Smooth muscle cell (in vitro differentiated cells): ENCODE data around the gene RND2. TPM values are rescaled to one million over a fixed set of nuclear protein-coding genes. Genes with fewer than 3 reads are reported as not detected.

ENCODE experiments used
- DNase-seq: peaks from one replicate; lab custom pipeline; 2025; ENCODE audit not compliant: unreplicated experiment; lab: John Stamatoyannopoulos, UW
- H2AFZ ChIP-seq: fragments of 200-600 bp; sonication (generic); 2 replicates; pipeline ENCODE4 v1.6.0; 2016; ENCODE audit warnings: antibody characterized with exemption, low read depth, mild to moderate bottlenecking
- H3F3A ChIP-seq: fragments of 200-600 bp; sonication (generic); 2 replicates; pipeline ENCODE4 v1.6.0; 2017; ENCODE audit warnings: antibody characterized with exemption, low read depth
- H3K27ac ChIP-seq: fragments of 200-600 bp; sonication (generic); 2 replicates; pipeline ENCODE4 v1.5.1; 2016; ENCODE audit warnings: low read depth, mild to moderate bottlenecking
- H3K27me3 ChIP-seq: fragments of 200-600 bp; sonication (generic); 2 replicates; pipeline ENCODE4 v1.6.1; 2016; ENCODE audit warnings: low read depth, mild to moderate bottlenecking
- H3K36me3 ChIP-seq: fragments of 200-600 bp; sonication (generic); 2 replicates; pipeline ENCODE4 v1.5.1; 2016; ENCODE audit warnings: low read depth
- H3K4me1 ChIP-seq: fragments of 200-600 bp; sonication (generic); 2 replicates; pipeline ENCODE4 v1.5.1; 2016; ENCODE audit warnings: low read depth
- H3K4me2 ChIP-seq: fragments of 200-600 bp; sonication (generic); 2 replicates; pipeline ENCODE4 v1.6.0; 2016; ENCODE audit warnings: mild to moderate bottlenecking
- H3K4me3 ChIP-seq: fragments of 200-600 bp; sonication (generic); 2 replicates; pipeline ENCODE4 v1.5.1; 2016; ENCODE audit warnings: mild to moderate bottlenecking
- H3K79me2 ChIP-seq: fragments of 200-600 bp; sonication (generic); 2 replicates; pipeline ENCODE4 v1.6.0; 2016; ENCODE audit warnings: low read depth, mild to moderate bottlenecking
- H3K9ac ChIP-seq: fragments of 200-600 bp; sonication (generic); 2 replicates; pipeline ENCODE4 v1.6.0; 2016; ENCODE audit warnings: low read depth
- H3K9me3 ChIP-seq: fragments of 200-600 bp; sonication (generic); replicated peaks from 2 replicates; pipeline ENCODE4 v1.5.1; 2016; ENCODE audit warnings: low read depth
- H4K20me1 ChIP-seq: fragments of 200-600 bp; sonication (generic); 2 replicates; pipeline ENCODE4 v1.6.0; 2016; ENCODE audit warnings: low read depth
- CTCF ChIP-seq: fragments of 200-600 bp; sonication (generic); IDR thresholded peaks from 2 replicates; pipeline ENCODE4 v1.5.1; 2017; ENCODE audit warnings: borderline replicate concordance, mild to moderate bottlenecking, antibody characterized with exemption; ENCODE audit not compliant: insufficient read depth, poor library complexity, severe bottlenecking
- WGBS: methylation state at CpG from one replicate; pipeline ENCODE4 v1.1.7; 2016; ENCODE audit warnings: low lambda C conversion rate; 5-methylcytosine and 5-hydroxymethylcytosine counted together
- polyA plus RNA-seq: library from polyadenylated mRNA; unstranded; fragments of >200 nt; fragmentation: Nextera tagmentation; extraction: Ambion mirVana; gene quantifications from 2 replicates; pipeline ENCODE4 v1.2.1, GENCODE V29; 2016
- total RNA-seq: library from RNA; depleted of rRNA; stranded (reverse); fragments of >200 nt; gene quantifications from 2 replicates; pipeline ENCODE4 v1.2.3, GENCODE V29; 2014

RND2 gene
- total and polyA plus RNA-seq, 2 experiments from 2014 or later = 0.27 to 1.1 TPM

GRCh38 chr17:42989141-42989540 is 35.9 kb upstream of the RND2 start:
- no peaks in the 10 kb centered on the region for H3K9me3 ChIP-seq
- H3K4me1 ChIP-seq = no peaks in the 10 kb centered on the region
- H3K27ac ChIP-seq = no peak overlapping the region
- H3K79me2 ChIP-seq = peaks cover 8% of the 10 kb centered on the region
- TF ChIP-seq CTCF = no peak
- H3K27me3 ChIP-seq = no peaks in the 10 kb centered on the region
- no peak overlapping the region for H3K9ac ChIP-seq
- H3K36me3 ChIP-seq = peaks cover 22% of the 10 kb centered on the region
- no peak for DNase-seq
- peaks cover under 1% of the 10 kb centered on the region for H3F3A ChIP-seq
- no peak overlapping the region for H3K4me2 ChIP-seq
- no peak overlapping the region for H2AFZ ChIP-seq
- 96% methylated on average over 5 of the region's 5 CpGs for WGBS
- H3K4me3 ChIP-seq = no peak overlapping the region
- peaks cover 9% of the 10 kb centered on the region for H4K20me1 ChIP-seq

- H4K20me1 ChIP-seq = peaks cover 6% of the 10 kb centered on the region
- H3K36me3 ChIP-seq = peaks cover 22% of the 10 kb centered on the region
- no peak for TF ChIP-seq CTCF
- no peaks in the 10 kb centered on the region for H3K27me3 ChIP-seq
- no peak overlapping the region for H3K9ac ChIP-seq
- 93% methylated on average over 6 of the region's 6 CpGs for WGBS
- H3K9me3 ChIP-seq = no peaks in the 10 kb centered on the region
- no peaks in the 10 kb centered on the region for H3K4me1 ChIP-seq
- no peak overlapping the region for H2AFZ ChIP-seq
- no peak overlapping the region for H3K4me2 ChIP-seq
- no peak overlapping the region for H3K4me3 ChIP-seq
- H3K79me2 ChIP-seq = peaks cover under 1% of the 10 kb centered on the region
- H3F3A ChIP-seq = peaks cover 9% of the 10 kb centered on the region
- peak overlapping the region; percentile 4 for H3K27ac ChIP-seq
- no peak for DNase-seq
Measured at GRCh38 chr17:42989726-42990652, 35.0 kb upstream of the RND2 start.

GRCh38 chr17:42991471-42991870 is 33.6 kb upstream of the RND2 start:
- no peaks in the 10 kb centered on the region for H3K9me3 ChIP-seq
- H3K9ac ChIP-seq = no peak overlapping the region
- no peak for TF ChIP-seq CTCF
- no peak for DNase-seq
- H3K27me3 ChIP-seq = no peaks in the 10 kb centered on the region
- no peaks in the 10 kb centered on the region for H3K4me1 ChIP-seq
- H3K4me3 ChIP-seq = no peak overlapping the region
- H3K27ac ChIP-seq = no peak overlapping the region
- no peak overlapping the region for H3K4me2 ChIP-seq
- no peak overlapping the region for H2AFZ ChIP-seq
- H3K36me3 ChIP-seq = peaks cover 22% of the 10 kb centered on the region
- no peaks in the 10 kb centered on the region for H4K20me1 ChIP-seq
- H3F3A ChIP-seq = peaks cover 9% of the 10 kb centered on the region
- WGBS = 97% methylated on average over 6 of the region's 6 CpGs
- H3K79me2 ChIP-seq = no peaks in the 10 kb centered on the region
